Renal cortex interstitium (tissue), 11 donors: ENCODE measurements around the gene CYFIP2. TPM values are rescaled to one million over a fixed set of nuclear protein-coding genes. Genes with fewer than 3 reads are reported as not detected.

Source experiments
- DNase-seq, 11 donors: peaks; one replicate each; pipeline ENCODE4 v3.0.0-alpha.2; 2013; ENCODE audit warnings: low read depth in 9 of 11, low spot score in 4 of 11; ENCODE audit errors: extremely low read depth in 1 of 11
- polyA plus RNA-seq, 3 donors: library from polyadenylated mRNA; unstranded; fragments of 120-200 nt; gene quantifications; one replicate each; pipeline ENCODE4 v1.2.1, GENCODE V29; 2013; ENCODE audit not compliant: insufficient read length in 3 of 3

CYFIP2 gene
- polyA plus RNA-seq, 3 donors: 103 to 142 (median 109) TPM

GRCh38 chr5:157343842-157344790 is 78.2 kb downstream of the CYFIP2 start:
- peak in 1 of 11 donors; percentile 9 for DNase-seq

GRCh38 chr5:157345067-157345466 is 79.1 kb downstream of the CYFIP2 start:
- no peak for DNase-seq

GRCh38 chr5:157345485-157345884 is 79.6 kb downstream of the CYFIP2 start:
- DNase-seq: no peak

GRCh38 chr5:157347301-157348048 is 81.6 kb downstream of the CYFIP2 start:
- DNase-seq: no peak

GRCh38 chr5:157348049-157348400 is 82.1 kb downstream of the CYFIP2 start:
- DNase-seq: no peak

- DNase-seq: peak in 3 of 11 donors; percentile 30 to 49 (median 38)
Observed at GRCh38 chr5:157350939-157351801, 85.2 kb downstream of the CYFIP2 start.

GRCh38 chr5:157351802-157352092 is 85.8 kb downstream of the CYFIP2 start:
- no peak for DNase-seq

- no peak for DNase-seq
Observed at GRCh38 chr5:157352756-157353340, 86.9 kb downstream of the CYFIP2 start.

- DNase-seq: no peak
Observed at GRCh38 chr5:157354800-157355199, 88.9 kb downstream of the CYFIP2 start.

- no peak for DNase-seq
Observed at GRCh38 chr5:157356576-157356975, 90.7 kb downstream of the CYFIP2 start.

GRCh38 chr5:157357823-157358222 is 91.9 kb downstream of the CYFIP2 start:
- DNase-seq: no peak

GRCh38 chr5:157358871-157359270 is 92.9 kb downstream of the CYFIP2 start:
- no peak for DNase-seq

GRCh38 chr5:157359356-157360055 is 93.6 kb downstream of the CYFIP2 start:
- DNase-seq: no peak

GRCh38 chr5:157362012-157362411 is 96.1 kb downstream of the CYFIP2 start:
- no peak for DNase-seq

GRCh38 chr5:157362502-157362901 is 96.6 kb downstream of the CYFIP2 start:
- DNase-seq: no peak

- no peak for DNase-seq
Observed at GRCh38 chr5:157362982-157363381, 97.1 kb downstream of the CYFIP2 start.

GRCh38 chr5:157365732-157366131 is 99.8 kb downstream of the CYFIP2 start:
- DNase-seq: no peak
